MM.1S (cell line): ENCODE data around the gene CACNA1C.

ENCODE experiments used
- DNase-seq: peaks from one replicate; pipeline ENCODE4 v3.0.0-alpha.2; 2015
- H2AFZ ChIP-seq: fragments of 300-600 bp; sonication (generic); 2 replicates; pipeline ENCODE4 v1.6.0; 2016; ENCODE audit warnings: antibody characterized with exemption, low read length
- H3F3A ChIP-seq: fragments of 300-600 bp; sonication (generic); 2 replicates; pipeline ENCODE4 v1.6.1; 2016; ENCODE audit warnings: mild to moderate bottlenecking, antibody characterized with exemption, low read length, moderate library complexity, mixed read lengths; ENCODE audit not compliant: insufficient read depth
- H3K27ac ChIP-seq: fragments of 300-600 bp; sonication (generic); 2 replicates; pipeline ENCODE4 v1.5.1; 2016; ENCODE audit warnings: mild to moderate bottlenecking, low read length
- H3K27me3 ChIP-seq: fragments of 300-600 bp; sonication (generic); replicated peaks from 2 replicates; pipeline ENCODE4 v1.6.0; 2016; ENCODE audit warnings: low read length; ENCODE audit not compliant: insufficient read depth
- H3K36me3 ChIP-seq: fragments of 300-600 bp; sonication (generic); replicated peaks from 2 replicates; pipeline ENCODE4 v1.6.1; 2016; ENCODE audit warnings: mild to moderate bottlenecking, low read length, mixed read lengths; ENCODE audit not compliant: insufficient read depth
- H3K4me1 ChIP-seq: fragments of 300-600 bp; sonication (generic); 2 replicates; pipeline ENCODE4 v1.6.1; 2016; ENCODE audit warnings: low read length, mixed read lengths
- H3K4me2 ChIP-seq: fragments of 300-600 bp; sonication (generic); 2 replicates; pipeline ENCODE4 v1.6.0; 2016; ENCODE audit warnings: low read depth, low read length
- H3K4me3 ChIP-seq: fragments of 300-600 bp; sonication (generic); 2 replicates; pipeline ENCODE4 v1.5.1; 2016; ENCODE audit warnings: low read length, mixed read lengths
- H3K79me2 ChIP-seq: fragments of 300-600 bp; sonication (generic); 2 replicates; pipeline ENCODE4 v1.6.1; 2016; ENCODE audit warnings: mixed run types, low read length, mixed read lengths
- H3K9ac ChIP-seq: fragments of 300-600 bp; sonication (generic); 2 replicates; pipeline ENCODE4 v1.6.1; 2016; ENCODE audit warnings: low read length, mixed read lengths
- H3K9me2 ChIP-seq: fragments of 300-600 bp; sonication (generic); replicated peaks from 2 replicates; pipeline ENCODE4 v1.6.1; 2016; ENCODE audit warnings: mild to moderate bottlenecking, low read length, mixed read lengths; ENCODE audit not compliant: insufficient read depth
- H3K9me3 ChIP-seq: fragments of 300-600 bp; sonication (generic); replicated peaks from 2 replicates; pipeline ENCODE4 v1.6.1; 2016; ENCODE audit warnings: mild to moderate bottlenecking, low read length, mixed read lengths; ENCODE audit not compliant: insufficient read depth
- H4K20me1 ChIP-seq: fragments of 300-600 bp; sonication (generic); 2 replicates; pipeline ENCODE4 v1.6.1; 2016; ENCODE audit warnings: mild to moderate bottlenecking, low read length, moderate library complexity, mixed read lengths; ENCODE audit not compliant: insufficient read depth
- EZH2 ChIP-seq: fragments of 300-600 bp; sonication (generic); optimal IDR thresholded peaks from 2 replicates; pipeline ENCODE3; 2017; ENCODE audit warnings: low read depth, mild to moderate bottlenecking, antibody characterized with exemption, low read length, mixed read lengths
- EZH2phosphoT487 ChIP-seq: fragments of 300-600 bp; sonication (generic); IDR thresholded peaks from 2 replicates; pipeline ENCODE4 v1.6.1; 2018; ENCODE audit warnings: antibody characterized with exemption, low read length
- TF ChIP-seq, protein P1 (sequence below): fragments of 300-600 bp; sonication (generic); IDR thresholded peaks from 2 replicates; pipeline ENCODE4 v1.5.1; 2016; ENCODE audit warnings: antibody characterized with exemption, low read length, mixed read lengths

Gene CACNA1C

DNA sequence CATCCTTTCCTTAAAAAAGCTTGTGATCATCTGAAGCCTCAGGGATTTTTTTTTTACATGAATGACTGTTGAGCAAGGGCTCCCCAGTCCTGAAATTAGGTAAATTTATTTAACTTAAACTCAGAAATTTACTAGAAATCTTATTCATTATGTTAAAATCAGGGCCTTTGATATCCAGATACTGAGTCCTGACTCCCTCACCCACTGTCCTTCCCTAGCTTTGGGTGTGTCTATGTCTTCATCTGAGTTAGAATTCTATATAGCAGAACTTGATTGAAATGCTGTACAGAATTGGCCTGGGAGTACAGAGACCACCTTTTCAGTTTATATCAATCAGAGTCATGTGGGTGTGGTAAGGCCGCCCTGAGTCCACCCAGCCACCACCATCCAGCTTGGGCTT lies 260.0 kb downstream of the CACNA1C start:
- H3K4me1 ChIP-seq = no peaks in the 10 kb centered on the region
- H3K27ac ChIP-seq = no peak overlapping the region
- no peak for TF ChIP-seq EZH2phosphoT487
- TF ChIP-seq, protein P1, sequence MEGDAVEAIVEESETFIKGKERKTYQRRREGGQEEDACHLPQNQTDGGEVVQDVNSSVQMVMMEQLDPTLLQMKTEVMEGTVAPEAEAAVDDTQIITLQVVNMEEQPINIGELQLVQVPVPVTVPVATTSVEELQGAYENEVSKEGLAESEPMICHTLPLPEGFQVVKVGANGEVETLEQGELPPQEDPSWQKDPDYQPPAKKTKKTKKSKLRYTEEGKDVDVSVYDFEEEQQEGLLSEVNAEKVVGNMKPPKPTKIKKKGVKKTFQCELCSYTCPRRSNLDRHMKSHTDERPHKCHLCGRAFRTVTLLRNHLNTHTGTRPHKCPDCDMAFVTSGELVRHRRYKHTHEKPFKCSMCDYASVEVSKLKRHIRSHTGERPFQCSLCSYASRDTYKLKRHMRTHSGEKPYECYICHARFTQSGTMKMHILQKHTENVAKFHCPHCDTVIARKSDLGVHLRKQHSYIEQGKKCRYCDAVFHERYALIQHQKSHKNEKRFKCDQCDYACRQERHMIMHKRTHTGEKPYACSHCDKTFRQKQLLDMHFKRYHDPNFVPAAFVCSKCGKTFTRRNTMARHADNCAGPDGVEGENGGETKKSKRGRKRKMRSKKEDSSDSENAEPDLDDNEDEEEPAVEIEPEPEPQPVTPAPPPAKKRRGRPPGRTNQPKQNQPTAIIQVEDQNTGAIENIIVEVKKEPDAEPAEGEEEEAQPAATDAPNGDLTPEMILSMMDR = no peak
- TF ChIP-seq EZH2 = no peak
- no peak overlapping the region for H3K9ac ChIP-seq
- no peaks in the 10 kb centered on the region; the same call in 1 of the 2 replicates for H3K9me2 ChIP-seq
- no peaks in the 10 kb centered on the region for H3K79me2 ChIP-seq
- no peaks in the 10 kb centered on the region for H3K27me3 ChIP-seq
- H3K36me3 ChIP-seq = no peaks in the 10 kb centered on the region
- no peak overlapping the region for H2AFZ ChIP-seq
- H3K4me2 ChIP-seq = no peak overlapping the region
- no peak for DNase-seq
- no peaks in the 10 kb centered on the region for H3K9me3 ChIP-seq
- H4K20me1 ChIP-seq = no peaks in the 10 kb centered on the region
- H3K4me3 ChIP-seq = no peak overlapping the region
- H3F3A ChIP-seq = no peaks in the 10 kb centered on the region

DNA sequence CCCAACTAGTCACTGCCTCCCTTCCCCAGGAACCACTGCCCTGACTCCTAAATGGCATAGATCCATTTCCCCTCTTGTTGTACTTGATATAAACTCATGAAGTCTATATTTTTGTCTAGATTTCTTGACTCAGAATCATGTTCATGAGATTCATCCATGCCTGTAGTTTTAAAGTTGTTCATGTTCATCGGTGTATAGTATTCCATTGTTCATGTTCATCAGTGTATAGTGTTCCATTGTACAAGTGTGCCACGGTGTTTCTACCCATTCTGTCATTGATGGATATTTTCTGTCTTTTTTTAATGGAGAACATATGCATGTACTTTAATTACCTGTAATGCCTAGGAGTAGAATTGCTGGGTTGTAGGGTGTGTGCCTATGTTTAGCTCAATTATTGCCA lies 261.7 kb downstream of the CACNA1C start:
- Histone ChIP-seq H3K27ac (no peak overlapping the region), H3K4me2 (no peak overlapping the region), H3K79me2 (no peaks in the 10 kb centered on the region), H3K9me2 (no peaks in the 10 kb centered on the region), H3K36me3 (no peaks in the 10 kb centered on the region), H3K27me3 (no peaks in the 10 kb centered on the region), H3F3A (no peaks in the 10 kb centered on the region), H3K9me3 (no peaks in the 10 kb centered on the region), H3K4me3 (no peak overlapping the region), H2AFZ (no peak overlapping the region), H3K4me1 (no peaks in the 10 kb centered on the region), H4K20me1 (no peaks in the 10 kb centered on the region), H3K9ac (no peak overlapping the region)
- TF ChIP-seq EZH2 (no peak), EZH2phosphoT487 (no peak)
- TF ChIP-seq, protein P1 = no peak
- no peak for DNase-seq

DNA sequence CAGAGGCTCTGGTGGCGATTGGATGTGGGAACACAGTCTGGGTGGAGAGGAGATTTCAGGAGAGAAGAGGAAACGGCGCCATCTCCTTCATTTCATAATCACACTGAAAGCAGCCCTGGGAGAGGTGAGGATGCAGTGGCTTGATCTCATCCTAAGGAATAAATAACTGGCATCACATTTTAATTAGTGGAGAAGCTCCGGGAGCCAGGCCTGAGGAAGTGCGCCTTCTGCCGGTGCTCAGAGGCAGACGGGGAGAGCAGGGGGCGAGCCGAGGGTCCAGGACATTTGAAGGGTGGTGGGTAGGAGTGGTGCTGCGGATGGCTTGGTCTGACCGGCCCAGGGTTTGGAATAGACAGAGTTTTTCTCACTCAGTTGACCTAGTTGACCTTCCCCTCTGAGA lies 265.0 kb downstream of the CACNA1C start:
- H2AFZ ChIP-seq = no peak overlapping the region
- no peaks in the 10 kb centered on the region for H3K9me2 ChIP-seq
- TF ChIP-seq EZH2phosphoT487 (no peak), EZH2 (no peak)
- TF ChIP-seq, protein P1 = no peak
- H3F3A ChIP-seq = no peaks in the 10 kb centered on the region
- H3K27ac ChIP-seq = no peak overlapping the region
- no peak overlapping the region for H3K4me2 ChIP-seq
- no peak overlapping the region for H3K4me3 ChIP-seq
- H3K79me2 ChIP-seq = no peaks in the 10 kb centered on the region
- H3K9ac ChIP-seq = no peak overlapping the region
- no peaks in the 10 kb centered on the region for H3K9me3 ChIP-seq
- DNase-seq = no peak
- no peaks in the 10 kb centered on the region for H3K27me3 ChIP-seq
- H3K36me3 ChIP-seq = no peaks in the 10 kb centered on the region
- H4K20me1 ChIP-seq = no peaks in the 10 kb centered on the region
- H3K4me1 ChIP-seq = no peaks in the 10 kb centered on the region
